GM12878 (cell line): ENCODE data around the gene CTNNA3. TPM values are rescaled to one million over a fixed set of nuclear protein-coding genes. Genes with fewer than 3 reads are reported as not detected.

Source experiments
- BCLAF1 ChIP-seq: fragments of 450-650 bp; IDR thresholded peaks from 2 replicates; pipeline ENCODE4 v1.6.1; 2017; ENCODE audit warnings: antibody characterized with exemption, mild to moderate bottlenecking, moderate library complexity
- HDAC6 ChIP-seq: fragments of 200-600 bp; sonication (generic); IDR thresholded peaks from one replicate; pipeline ENCODE4 v1.8.0; 2017; ENCODE audit warnings: antibody characterized with exemption; ENCODE audit not compliant: unreplicated experiment
- MYB ChIP-seq: fragments of 150-350 bp; IDR thresholded peaks from 2 replicates; pipeline ENCODE4 v1.6.1; 2014; ENCODE audit warnings: mild to moderate bottlenecking, low read depth, low read length, borderline replicate concordance
- SREBF2 ChIP-seq: IDR thresholded peaks from 2 replicates; pipeline ENCODE4 v1.6.1; 2012; ENCODE audit warnings: mild to moderate bottlenecking, low read length
- WRNIP1 ChIP-seq: IDR thresholded peaks from 2 replicates; pipeline ENCODE4 v1.6.1; 2011; ENCODE audit warnings: low read depth, low read length, improper control_type of control experiment, borderline replicate concordance
- polyA plus RNA-seq, 11 experiments: library from polyadenylated mRNA; depleted of rRNA in 4 of 11; unstranded in 6 of 11; stranded (reverse) in 5 of 11; fragments of >200 nt; fragmentation: Nextera tagmentation in 4 of 11; fragmentation: Illumina TruSeq in 1 of 11; extraction: Ambion mirVana in 4 of 11; extraction: Trizol in 1 of 11; gene quantifications; 1 replicate in 1 of 11; 2 replicates in 10 of 11; pipeline versions ENCODE4 v1.2.1 to v1.2.3, GENCODE V29; 2011 to 2016; ENCODE audit warnings: inconsistent platforms in 2 of 11, missing spikeins in 2 of 11, low read depth in 1 of 11
- total RNA-seq, 4 experiments: library from RNA; depleted of rRNA in 3 of 4; stranded (reverse); fragments of >200 nt in 3 of 4; fragmentation: Illumina TruSeq in 1 of 4; extraction: Trizol in 1 of 4; gene quantifications; 2 replicates each; pipeline versions ENCODE4 v1.2.1 to v1.2.3, GENCODE V29; 2013 to 2021
- TF ChIP-seq, protein P1 (sequence below): fragments of 150-350 bp; IDR thresholded peaks from 2 replicates; pipeline ENCODE4 v1.6.1; 2016; ENCODE audit warnings: low read depth, low read length
- TF ChIP-seq, protein P2 (sequence below): fragments of 450-650 bp; IDR thresholded peaks from 2 replicates; pipeline ENCODE4 v1.6.1; 2017; ENCODE audit warnings: mild to moderate bottlenecking

CTNNA3 gene
- total and polyA plus RNA-seq, 10 of the 15 experiments (the other 5 are each of a cell fraction or from before 2014, with no cell fraction given): under 0.01 to 4.5 (median 0.22) TPM; not detected in 2

GRCh38 chr10:67004690-67005089, 691.3 kb downstream of the CTNNA3 start (continued):
- TF ChIP-seq BCLAF1 (no peak), MYB (no peak), WRNIP1 (no peak), HDAC6 (no peak), SREBF2 (no peak)
- TF ChIP-seq, protein P1, sequence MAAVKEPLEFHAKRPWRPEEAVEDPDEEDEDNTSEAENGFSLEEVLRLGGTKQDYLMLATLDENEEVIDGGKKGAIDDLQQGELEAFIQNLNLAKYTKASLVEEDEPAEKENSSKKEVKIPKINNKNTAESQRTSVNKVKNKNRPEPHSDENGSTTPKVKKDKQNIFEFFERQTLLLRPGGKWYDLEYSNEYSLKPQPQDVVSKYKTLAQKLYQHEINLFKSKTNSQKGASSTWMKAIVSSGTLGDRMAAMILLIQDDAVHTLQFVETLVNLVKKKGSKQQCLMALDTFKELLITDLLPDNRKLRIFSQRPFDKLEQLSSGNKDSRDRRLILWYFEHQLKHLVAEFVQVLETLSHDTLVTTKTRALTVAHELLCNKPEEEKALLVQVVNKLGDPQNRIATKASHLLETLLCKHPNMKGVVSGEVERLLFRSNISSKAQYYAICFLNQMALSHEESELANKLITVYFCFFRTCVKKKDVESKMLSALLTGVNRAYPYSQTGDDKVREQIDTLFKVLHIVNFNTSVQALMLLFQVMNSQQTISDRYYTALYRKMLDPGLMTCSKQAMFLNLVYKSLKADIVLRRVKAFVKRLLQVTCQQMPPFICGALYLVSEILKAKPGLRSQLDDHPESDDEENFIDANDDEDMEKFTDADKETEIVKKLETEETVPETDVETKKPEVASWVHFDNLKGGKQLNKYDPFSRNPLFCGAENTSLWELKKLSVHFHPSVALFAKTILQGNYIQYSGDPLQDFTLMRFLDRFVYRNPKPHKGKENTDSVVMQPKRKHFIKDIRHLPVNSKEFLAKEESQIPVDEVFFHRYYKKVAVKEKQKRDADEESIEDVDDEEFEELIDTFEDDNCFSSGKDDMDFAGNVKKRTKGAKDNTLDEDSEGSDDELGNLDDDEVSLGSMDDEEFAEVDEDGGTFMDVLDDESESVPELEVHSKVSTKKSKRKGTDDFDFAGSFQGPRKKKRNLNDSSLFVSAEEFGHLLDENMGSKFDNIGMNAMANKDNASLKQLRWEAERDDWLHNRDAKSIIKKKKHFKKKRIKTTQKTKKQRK: no peak
- TF ChIP-seq, protein P2, sequence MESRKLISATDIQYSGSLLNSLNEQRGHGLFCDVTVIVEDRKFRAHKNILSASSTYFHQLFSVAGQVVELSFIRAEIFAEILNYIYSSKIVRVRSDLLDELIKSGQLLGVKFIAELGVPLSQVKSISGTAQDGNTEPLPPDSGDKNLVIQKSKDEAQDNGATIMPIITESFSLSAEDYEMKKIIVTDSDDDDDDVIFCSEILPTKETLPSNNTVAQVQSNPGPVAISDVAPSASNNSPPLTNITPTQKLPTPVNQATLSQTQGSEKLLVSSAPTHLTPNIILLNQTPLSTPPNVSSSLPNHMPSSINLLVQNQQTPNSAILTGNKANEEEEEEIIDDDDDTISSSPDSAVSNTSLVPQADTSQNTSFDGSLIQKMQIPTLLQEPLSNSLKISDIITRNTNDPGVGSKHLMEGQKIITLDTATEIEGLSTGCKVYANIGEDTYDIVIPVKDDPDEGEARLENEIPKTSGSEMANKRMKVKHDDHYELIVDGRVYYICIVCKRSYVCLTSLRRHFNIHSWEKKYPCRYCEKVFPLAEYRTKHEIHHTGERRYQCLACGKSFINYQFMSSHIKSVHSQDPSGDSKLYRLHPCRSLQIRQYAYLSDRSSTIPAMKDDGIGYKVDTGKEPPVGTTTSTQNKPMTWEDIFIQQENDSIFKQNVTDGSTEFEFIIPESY: no peak
